Upper lobe of left lung (tissue), 6 donors: ENCODE data around the gene PCDHGC3. TPM values are rescaled to one million over a fixed set of nuclear protein-coding genes. Genes with fewer than 3 reads are reported as not detected.

ENCODE experiments used
- ATAC-seq, 2 donors: fragments of 200-7000 bp; cut with Tn5 transposase; one replicate each; pipeline ENCODE4 v1.9.1; 2022; ENCODE audit warnings: mild to moderate bottlenecking in 2 of 2, moderate library complexity in 2 of 2; ENCODE audit not compliant: low FRiP score in 2 of 2
- DNase-seq, 2 donors: peaks; one replicate each; pipeline ENCODE4 v3.0.0-alpha.2; 2019 to 2020
- H3K27ac ChIP-seq, 4 donors: fragments of 200-600 bp; sonication (generic); one replicate each; pipeline ENCODE4 v1.5.1; 2016 to 2019
- H3K27me3 ChIP-seq, 4 donors: fragments of 200-600 bp; sonication (generic); one replicate each; pipeline ENCODE4 v1.5.1; 2017 to 2019
- H3K36me3 ChIP-seq, 4 donors: fragments of 200-600 bp; sonication (generic); one replicate each; pipeline ENCODE4 v1.5.1; 2016 to 2019
- H3K4me1 ChIP-seq, 4 donors: fragments of 200-600 bp; sonication (generic); one replicate each; pipeline ENCODE4 v1.5.1; 2018 to 2019
- H3K4me3 ChIP-seq, 4 donors: fragments of 200-600 bp; sonication (generic); one replicate each; pipeline ENCODE4 v1.5.1; 2017 to 2019; ENCODE audit warnings: mild to moderate bottlenecking in 2 of 4, moderate library complexity in 1 of 4
- H3K9me3 ChIP-seq, 4 donors: fragments of 200-600 bp; sonication (generic); one replicate each; pipeline ENCODE4 v1.5.1; 2018 to 2019
- CTCF ChIP-seq, 6 experiments: fragments of 450-650 bp in 4 of 6; fragments of 200-600 bp in 2 of 6; sonication (generic) in 2 of 6; IDR thresholded peaks; one replicate each; pipeline ENCODE4 v1.5.1; 2016 to 2019; ENCODE audit warnings: antibody characterized with exemption in 6 of 6
- EP300 ChIP-seq, 4 donors: sonication (generic); formaldehyde crosslinking; IDR thresholded peaks; one replicate each; pipeline ENCODE4 v1.5.1; 2017; ENCODE audit warnings: antibody characterized with exemption in 4 of 4, control low read depth in 2 of 4
- POLR2A ChIP-seq, 4 donors: fragments of 450-650 bp; IDR thresholded peaks; one replicate each; pipeline ENCODE4 v1.5.1; 2016 to 2017; ENCODE audit warnings: antibody characterized with exemption in 4 of 4, mild to moderate bottlenecking in 2 of 4
- POLR2AphosphoS5 ChIP-seq, 2 donors: sonication (generic); formaldehyde crosslinking; IDR thresholded peaks; one replicate each; pipeline ENCODE4 v1.5.1; 2017; ENCODE audit warnings: antibody characterized with exemption in 2 of 2
- WGBS, 2 donors: methylation state at CpG; one replicate each; pipeline ENCODE4 v1.1.5; 2017 to 2018; 5-methylcytosine and 5-hydroxymethylcytosine counted together
- total RNA-seq, 6 donors: library from RNA; depleted of rRNA in 4 of 6; stranded (reverse); fragments of >200 nt in 4 of 6; gene quantifications; one replicate each; pipeline versions ENCODE4 v1.1.0 to v1.2.1, GENCODE V29; 2016 to 2021
- donor health status: DM: no; HTN: no; CAD: no; lungs with moderate emphysema.
- donor health status: DM: no; HTN: yes; CAD: no; lungs with severe emphysema.

The PCDHGC3 gene
- total RNA-seq, 6 donors from 2014 or later, result 26.4 to 116 (median 50.1) TPM

- H3K4me3 ChIP-seq, result no peak overlapping the region
- H3K9me3 ChIP-seq, result no peaks in the 10 kb centered on the region
- DNase-seq (peak; percentile 67 to 92), ATAC-seq (peak; percentile 86 to 94)
- peaks cover 42 to 58% (median 46%) of the 10 kb centered on the region in 4 donors for H3K4me1 ChIP-seq
- no peaks in the 10 kb centered on the region for H3K27me3 ChIP-seq
- TF ChIP-seq CTCF (IDR thresholded peaks at IDR 0.05) (peak; percentile 96 to 99 (median 98)), POLR2AphosphoS5 (IDR thresholded peaks at IDR 0.05) (peak; percentile 79 to 80), EP300 (IDR thresholded peaks at IDR 0.05) (no peak)
- H3K27ac ChIP-seq, result peak overlapping the region; percentile 34 to 67 (median 58)
- WGBS, 2 donors, result 38 to 40% methylated on average over 12 of the region's 12 CpGs
- peaks cover 9 to 78% (median 41%) of the 10 kb centered on the region in 4 donors for H3K36me3 ChIP-seq
These were observed 49.1 kb downstream of the PCDHGC3 start for GRCh38 chr5:141524604-141525597.

- ATAC-seq (no peak), DNase-seq (no peak)
- Histone ChIP-seq H3K9me3 (no peaks in the 10 kb centered on the region), H3K4me1 (peaks cover 35 to 52% (median 39%) of the 10 kb centered on the region in 4 donors), H3K36me3 (peaks cover 9 to 76% (median 43%) of the 10 kb centered on the region in 4 donors), H3K27ac (peak overlapping the region; percentile 17 to 67 (median 58)), H3K27me3 (no peaks in the 10 kb centered on the region), H3K4me3 (no peak overlapping the region)
- TF ChIP-seq EP300 (IDR thresholded peaks at IDR 0.05) (no peak), CTCF (IDR thresholded peaks at IDR 0.05) (no peak)
- 82 to 90% methylated on average over 7 of the region's 7 CpGs for WGBS, 2 donors
These were observed 49.9 kb downstream of the PCDHGC3 start for GRCh38 chr5:141525653-141526052.

GRCh38 chr5:141527426-141527825, 51.7 kb downstream of the PCDHGC3 start:
- Histone ChIP-seq H3K4me3 (no peak overlapping the region), H3K27me3 (no peaks in the 10 kb centered on the region), H3K9me3 (no peaks in the 10 kb centered on the region), H3K36me3 (peaks cover 9 to 70% (median 45%) of the 10 kb centered on the region in 4 donors), H3K4me1 (peaks cover 18 to 34% (median 22%) of the 10 kb centered on the region in 4 donors), H3K27ac (peak overlapping the region; percentile 67 to 76 (median 67))
- 64 to 66% methylated on average over 1 of the region's 1 CpG for WGBS, 2 donors
- TF ChIP-seq CTCF (IDR thresholded peaks at IDR 0.05), result no peak
- TF ChIP-seq POLR2A (IDR thresholded peaks at IDR 0.05), result no peak
- TF ChIP-seq EP300 (IDR thresholded peaks at IDR 0.05), result no peak
- TF ChIP-seq POLR2AphosphoS5 (IDR thresholded peaks at IDR 0.05), result no peak
- ATAC-seq, result no peak
- DNase-seq, result no peak

Other genes with a start within 250 kb of the PCDHGC3 start
- gene PCDHB15, start 230.6 kb upstream of the PCDHGC3 start, total RNA-seq, result 1 to 10 TPM; 1.4 to 4.2 (median 2.6) TPM
- 1 to 10 TPM in 1 of 6 donors, under 1 TPM in 3, not detected in 2; 0.40 to 1.2 (median 0.55) TPM for gene SLC25A2, start 171.9 kb upstream of the PCDHGC3 start, total RNA-seq
- 10 to 100 TPM; 35.6 to 74.5 (median 39.8) TPM for gene TAF7, start 155.2 kb upstream of the PCDHGC3 start, total RNA-seq
- under 1 TPM in 4 of 6 donors, not detected in 2; 0.15 to 0.51 (median 0.24) TPM for gene PCDHGA1, start 145.5 kb upstream of the PCDHGC3 start, total RNA-seq
- 1 to 10 TPM; 1.6 to 4.3 (median 2.7) TPM for gene PCDHGA2, start 137.2 kb upstream of the PCDHGC3 start, total RNA-seq
- gene PCDHGA3, start 132.1 kb upstream of the PCDHGC3 start, total RNA-seq, result 1 to 10 TPM in 4 of 6 donors, under 1 TPM in 2; 0.80 to 2.1 (median 1.7) TPM
- gene PCDHGB1, start 125.9 kb upstream of the PCDHGC3 start, total RNA-seq, result 1 to 10 TPM in 4 of 6 donors, under 1 TPM in 2; 0.76 to 6.3 (median 1.3) TPM
- gene PCDHGA4, start 120.9 kb upstream of the PCDHGC3 start, total RNA-seq, result 1 to 10 TPM; 1.7 to 9.4 (median 2.8) TPM
- 10 to 100 TPM in 1 of 6 donors, 1 to 10 TPM in 5; 1.7 to 12.6 (median 2.7) TPM for gene PCDHGB2, start 116.0 kb upstream of the PCDHGC3 start, total RNA-seq
- gene PCDHGA5, start 111.8 kb upstream of the PCDHGC3 start, total RNA-seq, result 1 to 10 TPM in 5 of 6 donors, under 1 TPM in 1; 0.97 to 7.3 (median 2.0) TPM
- 1 to 10 TPM; 1.2 to 6.3 (median 2.3) TPM for gene PCDHGB3, start 105.7 kb upstream of the PCDHGC3 start, total RNA-seq
- 1 to 10 TPM; 1.7 to 7.3 (median 3.6) TPM for gene PCDHGA6, start 102.1 kb upstream of the PCDHGC3 start, total RNA-seq
- gene PCDHGA7, start 93.2 kb upstream of the PCDHGC3 start, total RNA-seq, result 10 to 100 TPM in 1 of 6 donors, 1 to 10 TPM in 5; 1.2 to 13.6 (median 2.7) TPM
- gene PCDHGB4, start 88.3 kb upstream of the PCDHGC3 start, total RNA-seq, result 1 to 10 TPM; 2.4 to 6.5 (median 2.9) TPM
- 1 to 10 TPM in 5 of 6 donors, under 1 TPM in 1; 0.66 to 8.4 (median 1.6) TPM for gene PCDHGA8, start 83.3 kb upstream of the PCDHGC3 start, total RNA-seq
- gene PCDHGB5, start 78.0 kb upstream of the PCDHGC3 start, total RNA-seq, result 10 to 100 TPM in 1 of 6 donors, 1 to 10 TPM in 5; 6.2 to 11.8 (median 8.3) TPM
- 1 to 10 TPM; 2.4 to 8.4 (median 4.5) TPM for gene PCDHGA9, start 73.2 kb upstream of the PCDHGC3 start, total RNA-seq
- gene PCDHGB6, start 67.9 kb upstream of the PCDHGC3 start, total RNA-seq, result 1 to 10 TPM; 3.2 to 7.4 (median 6.3) TPM
- 10 to 100 TPM in 1 of 6 donors, 1 to 10 TPM in 5; 3.0 to 19.9 (median 4.3) TPM for gene PCDHGA10, start 63.0 kb upstream of the PCDHGC3 start, total RNA-seq
- 10 to 100 TPM in 4 of 6 donors, 1 to 10 TPM in 2; 7.0 to 22.5 (median 12.7) TPM for gene PCDHGB7, start 58.3 kb upstream of the PCDHGC3 start, total RNA-seq
- gene PCDHGA11, start 54.9 kb upstream of the PCDHGC3 start, total RNA-seq, result 10 to 100 TPM in 1 of 6 donors, 1 to 10 TPM in 5; 2.0 to 16.8 (median 2.3) TPM
- gene PCDHGA12, start 45.5 kb upstream of the PCDHGC3 start, total RNA-seq, result 10 to 100 TPM in 1 of 6 donors, 1 to 10 TPM in 5; 4.3 to 19.9 (median 5.7) TPM
- gene PCDHGC4, start 9.1 kb downstream of the PCDHGC3 start, total RNA-seq, result 10 to 100 TPM in 1 of 6 donors, 1 to 10 TPM in 4, under 1 TPM in 1; 0.69 to 24.7 (median 1.8) TPM
- gene PCDHGC5, start 13.1 kb downstream of the PCDHGC3 start, total RNA-seq, result 10 to 100 TPM in 1 of 6 donors, 1 to 10 TPM in 3, under 1 TPM in 2; 0.61 to 11.5 (median 1.4) TPM
- gene DIAPH1, start 143.0 kb downstream of the PCDHGC3 start, total RNA-seq, result 100 to 1,000 TPM in 5 of 6 donors, 10 to 100 TPM in 1; 96.4 to 175 (median 133) TPM
- 10 to 100 TPM; 37.2 to 76.5 (median 47.6) TPM for gene HDAC3, start 160.9 kb downstream of the PCDHGC3 start, total RNA-seq
- 1 to 10 TPM; 2.6 to 9.4 (median 6.5) TPM for gene RELL2, start 161.0 kb downstream of the PCDHGC3 start, total RNA-seq
- 100 to 1,000 TPM in 1 of 6 donors, 10 to 100 TPM in 5; 10.2 to 106 (median 32.7) TPM for gene FCHSD1, start 175.5 kb downstream of the PCDHGC3 start, total RNA-seq
- gene ARAP3, start 206.3 kb downstream of the PCDHGC3 start, total RNA-seq, result 10 to 100 TPM; 10.1 to 43.0 (median 27.7) TPM